SJSA1 (cell line): ENCODE results near the gene CBX8. TPM values are rescaled to one million over a fixed set of nuclear protein-coding genes. Genes with fewer than 3 reads are reported as not detected.

Experiments
- DNase-seq, 2 experiments: peaks; one replicate each; pipeline ENCODE4 v3.0.0-alpha.2; 2015 to 2020; ENCODE audit warnings: low spot score in 2 of 2, low read depth in 1 of 2
- H3K27ac ChIP-seq: fragments of 250-450 bp; sonication (Bioruptor Pico); 2 replicates; pipeline ENCODE4 v1.5.1; 2020; ENCODE audit warnings: mild to moderate bottlenecking, moderate library complexity
- H3K27me3 ChIP-seq: fragments of 250-450 bp; sonication (Bioruptor Pico); replicated peaks from 2 replicates; pipeline ENCODE4 v1.5.1; 2020; ENCODE audit warnings: mild to moderate bottlenecking, moderate library complexity
- H3K36me3 ChIP-seq: fragments of 250-450 bp; sonication (Bioruptor Pico); 2 replicates; pipeline ENCODE4 v1.5.1; 2020; ENCODE audit warnings: mild to moderate bottlenecking
- H3K4me1 ChIP-seq: fragments of 250-450 bp; sonication (Bioruptor Pico); replicated peaks from 2 replicates; pipeline ENCODE4 v1.6.1; 2021; ENCODE audit warnings: mild to moderate bottlenecking
- H3K4me3 ChIP-seq: fragments of 250-450 bp; sonication (Bioruptor Pico); 2 replicates; pipeline ENCODE4 v1.5.1; 2020; ENCODE audit warnings: mild to moderate bottlenecking
- H3K9me3 ChIP-seq: fragments of 250-450 bp; sonication (Bioruptor Pico); replicated peaks from 2 replicates; pipeline ENCODE4 v1.5.1; 2020; ENCODE audit warnings: mild to moderate bottlenecking
- total RNA-seq: library from RNA; depleted of rRNA; stranded (reverse); fragments of >200 nt; shearing (Covaris generic); gene quantifications from 2 replicates; pipeline ENCODE4 v1.2.3, GENCODE V29; 2014

Gene CBX8
- total RNA-seq, 1 experiment from 2014 or later = 21.0 TPM

- Histone ChIP-seq H3K36me3 (peaks cover 4% of the 10 kb centered on the region; the same call in 1 of the 2 replicates), H3K9me3 (peaks cover 18% of the 10 kb centered on the region), H3K27me3 (peaks cover 86% of the 10 kb centered on the region), H3K4me3 (no peak overlapping the region), H3K4me1 (peaks cover 54% of the 10 kb centered on the region), H3K27ac (no peak overlapping the region)
- DNase-seq = no peak
Measured at GRCh38 chr17:79801156-79802038, 4.5 kb upstream of the CBX8 start.

- Histone ChIP-seq H3K4me3 (no peak overlapping the region), H3K9me3 (peaks cover 18% of the 10 kb centered on the region), H3K27me3 (peaks cover 78% of the 10 kb centered on the region), H3K4me1 (peaks cover 62% of the 10 kb centered on the region), H3K27ac (no peak overlapping the region), H3K36me3 (peaks cover 11% of the 10 kb centered on the region; the same call in 1 of the 2 replicates)
- DNase-seq = peak in 1 of 2 experiments; percentile 48
Measured at GRCh38 chr17:79800325-79801155, 3.7 kb upstream of the CBX8 start.

- H3K27ac ChIP-seq = no peak overlapping the region
- no peak for DNase-seq
- H3K4me3 ChIP-seq = no peak overlapping the region
- peaks cover 67% of the 10 kb centered on the region for H3K4me1 ChIP-seq
- peaks cover 18% of the 10 kb centered on the region for H3K9me3 ChIP-seq
- peaks cover 18% of the 10 kb centered on the region for H3K36me3 ChIP-seq
- H3K27me3 ChIP-seq = peaks cover 70% of the 10 kb centered on the region
Measured at GRCh38 chr17:79799538-79800324, 2.9 kb upstream of the CBX8 start.

- Histone ChIP-seq H3K9me3 (peaks cover 18% of the 10 kb centered on the region), H3K4me1 (peaks cover 69% of the 10 kb centered on the region), H3K27ac (no peak overlapping the region), H3K4me3 (no peak overlapping the region), H3K36me3 (peaks cover 22% of the 10 kb centered on the region), H3K27me3 (peaks cover 64% of the 10 kb centered on the region)
- DNase-seq = no peak
Measured at GRCh38 chr17:79799174-79799537, 2.3 kb upstream of the CBX8 start.

- peaks cover 68% of the 10 kb centered on the region for H3K4me1 ChIP-seq
- H3K36me3 ChIP-seq = peaks cover 22% of the 10 kb centered on the region
- peaks cover 12% of the 10 kb centered on the region for H3K9me3 ChIP-seq
- H3K27ac ChIP-seq = no peak overlapping the region
- DNase-seq = no peak
- H3K27me3 ChIP-seq = peaks cover 58% of the 10 kb centered on the region
- peak overlapping the region; percentile 20 for H3K4me3 ChIP-seq
Measured at GRCh38 chr17:79798299-79799173, 1.7 kb upstream of the CBX8 start.

GRCh38 chr17:79797492-79798298, 818 bp upstream of the CBX8 start:
- Histone ChIP-seq H3K36me3 (peaks cover 22% of the 10 kb centered on the region), H3K4me1 (peaks cover 69% of the 10 kb centered on the region), H3K27me3 (peaks cover 50% of the 10 kb centered on the region), H3K27ac (no peak overlapping the region), H3K9me3 (peaks cover 8% of the 10 kb centered on the region; the same call in 1 of the 2 replicates), H3K4me3 (peak overlapping the region; percentile 85)
- no peak for DNase-seq

- H3K27ac ChIP-seq = no peak overlapping the region
- peak overlapping the region; percentile 85 for H3K4me3 ChIP-seq
- no peak for DNase-seq
- peaks cover 37% of the 10 kb centered on the region for H3K27me3 ChIP-seq
- peaks cover 78% of the 10 kb centered on the region for H3K4me1 ChIP-seq
- peaks cover 22% of the 10 kb centered on the region for H3K36me3 ChIP-seq
- peaks cover 4% of the 10 kb centered on the region; the same call in 1 of the 2 replicates for H3K9me3 ChIP-seq
Measured at GRCh38 chr17:79796444-79796762, 474 bp downstream of the CBX8 start.

- peaks cover 73% of the 10 kb centered on the region for H3K4me1 ChIP-seq
- peaks cover 22% of the 10 kb centered on the region for H3K36me3 ChIP-seq
- peaks cover 32% of the 10 kb centered on the region for H3K27me3 ChIP-seq
- no peak for DNase-seq
- peaks cover 4% of the 10 kb centered on the region; the same call in 1 of the 2 replicates for H3K9me3 ChIP-seq
- H3K27ac ChIP-seq = no peak overlapping the region
- peak overlapping the region; percentile 85 for H3K4me3 ChIP-seq
Measured at GRCh38 chr17:79795795-79796443, 958 bp downstream of the CBX8 start.

GRCh38 chr17:79794659-79795511, 2.0 kb downstream of the CBX8 start:
- H3K4me1 ChIP-seq = peaks cover 69% of the 10 kb centered on the region
- peaks cover 22% of the 10 kb centered on the region for H3K27me3 ChIP-seq
- peaks cover 22% of the 10 kb centered on the region for H3K36me3 ChIP-seq
- no peak overlapping the region for H3K4me3 ChIP-seq
- peak overlapping the region; percentile 89 for H3K27ac ChIP-seq
- H3K9me3 ChIP-seq = 0 out of 2 replicates have a peak, but pooled peaks cover 6% of the 10 kb centered on the region
- DNase-seq = no peak

- Histone ChIP-seq H3K4me1 (peaks cover 63% of the 10 kb centered on the region), H3K9me3 (0 out of 2 replicates have a peak, but pooled peaks cover 6% of the 10 kb centered on the region), H3K4me3 (peak overlapping the region; percentile 36), H3K36me3 (peaks cover 22% of the 10 kb centered on the region), H3K27me3 (peaks cover 12% of the 10 kb centered on the region), H3K27ac (peak overlapping the region; percentile 89)
- DNase-seq = peak in 1 of 2 experiments; percentile 92
Measured at GRCh38 chr17:79793924-79794304, 3.0 kb downstream of the CBX8 start.
